ENCODE data around the gene PLPP2. TPM values are rescaled to one million over a fixed set of nuclear protein-coding genes. Genes with fewer than 3 reads are reported as not detected.

PLPP2 gene
- total RNA-seq, 2 experiments from 2014 or later, result 0.37 to 0.42 TPM

GRCh38 chr19:296476-297225 lies 5.4 kb upstream of the PLPP2 start:
- POLR2A ChIA-PET, result no interaction called here
- CTCF ChIA-PET, result interaction anchor here (0.5 to 1.6 kb wide), 4 partner anchors 11 to 74 kb away, joined by 3 to 5 read pairs (median 3); no protein-coding TSS in a partner anchor
- DNase-seq, result no peak
- Mint-ChIP-seq H3K27ac (no peak overlapping the region), H3K4me3 (no peak overlapping the region), H3K27me3 (peaks cover 26% of the 10 kb centered on the region), H3K36me3 (ENCODE audit: low read depth) (no peaks in the 10 kb centered on the region), H3K9me3 (ENCODE audit: low read depth) (no peaks in the 10 kb centered on the region), H3K4me1 (peaks cover 3% of the 10 kb centered on the region)
- no peak for ATAC-seq
- intact Hi-C loops (cut with DNase I, micrococcal nuclease), result no loop called here

DNA sequence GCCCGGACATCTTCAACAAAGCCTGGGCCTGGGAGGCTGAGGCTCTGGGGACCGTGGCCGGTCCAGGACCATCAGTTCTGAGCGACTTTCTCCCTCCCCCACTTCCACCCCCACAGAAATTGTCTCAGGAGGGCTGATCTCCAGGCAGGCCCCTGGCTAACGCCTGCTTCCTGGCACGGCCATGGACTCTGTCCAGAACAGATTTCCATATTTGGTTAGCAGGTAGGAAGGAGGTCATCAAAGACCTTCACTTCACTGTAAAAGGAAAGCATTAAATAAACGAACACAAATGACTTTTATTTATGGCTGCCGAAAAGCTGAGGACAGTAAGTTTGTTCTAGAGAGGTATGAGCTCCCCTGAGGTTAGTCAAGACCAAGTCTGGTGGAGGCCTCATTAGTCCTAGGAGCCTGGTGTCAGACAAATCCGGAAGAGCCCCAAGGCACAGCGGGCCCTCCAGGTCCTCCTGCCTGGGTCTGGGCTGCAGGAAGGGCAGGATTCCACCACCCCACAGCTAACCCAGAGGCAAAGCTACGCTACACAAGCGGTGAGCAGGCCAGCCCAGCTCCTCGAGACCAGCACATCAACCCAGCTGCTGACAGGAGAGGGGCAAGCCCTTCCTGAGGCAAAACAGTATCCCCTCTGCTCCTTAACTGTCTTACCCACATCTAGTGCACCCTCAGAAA lies 4.6 kb upstream of the PLPP2 start:
- CTCF ChIA-PET, result interaction anchor here (0.5 to 1.6 kb wide), 4 partner anchors 10 to 75 kb away, joined by 3 to 5 read pairs (median 3); no protein-coding TSS in a partner anchor
- Mint-ChIP-seq H3K27ac (no peak overlapping the region), H3K9me3 (ENCODE audit: low read depth) (no peaks in the 10 kb centered on the region), H3K36me3 (ENCODE audit: low read depth) (no peaks in the 10 kb centered on the region), H3K27me3 (peaks cover 26% of the 10 kb centered on the region), H3K4me3 (no peak overlapping the region), H3K4me1 (peaks cover 3% of the 10 kb centered on the region)
- intact Hi-C loops (cut with DNase I, micrococcal nuclease), result no loop called here
- DNase-seq (no peak), ATAC-seq (no peak)
- POLR2A ChIA-PET, result no interaction called here

DNA sequence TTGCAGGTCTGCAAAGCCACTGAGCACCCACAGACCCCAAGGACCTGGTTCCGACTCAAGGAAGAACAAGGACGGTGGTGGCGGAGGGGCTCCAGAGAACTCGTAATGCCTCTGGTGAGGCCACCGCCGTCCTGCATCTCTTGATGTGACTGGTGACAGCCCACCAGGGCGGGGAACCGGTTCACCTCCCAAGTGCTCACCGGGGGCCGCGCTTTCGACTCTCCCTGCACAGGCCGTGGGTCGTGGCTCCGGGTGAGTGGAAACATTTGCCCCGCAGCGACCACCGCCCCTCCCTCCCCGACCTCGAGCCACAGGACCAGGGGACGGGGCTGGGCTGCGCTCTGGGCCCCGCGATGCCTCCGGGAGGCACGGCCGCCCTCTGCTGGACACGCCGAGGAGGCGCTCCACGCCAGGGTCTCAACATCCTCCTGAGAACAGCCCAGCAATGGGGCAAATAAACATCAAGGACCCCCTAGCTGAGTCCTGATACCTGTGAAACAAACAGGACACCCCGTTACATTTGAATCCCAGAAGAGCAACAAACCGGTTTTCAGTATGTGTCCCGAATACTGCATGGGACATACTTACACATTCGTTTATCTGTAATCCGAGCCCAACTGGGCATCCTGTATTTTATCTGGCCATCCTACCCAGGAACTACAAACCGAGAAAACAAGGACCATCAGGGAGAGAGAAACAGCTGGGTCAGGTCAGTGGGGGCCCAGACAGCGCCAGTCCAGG lies 3.9 kb upstream of the PLPP2 start:
- intact Hi-C loops (cut with DNase I, micrococcal nuclease), result no loop called here

DNA sequence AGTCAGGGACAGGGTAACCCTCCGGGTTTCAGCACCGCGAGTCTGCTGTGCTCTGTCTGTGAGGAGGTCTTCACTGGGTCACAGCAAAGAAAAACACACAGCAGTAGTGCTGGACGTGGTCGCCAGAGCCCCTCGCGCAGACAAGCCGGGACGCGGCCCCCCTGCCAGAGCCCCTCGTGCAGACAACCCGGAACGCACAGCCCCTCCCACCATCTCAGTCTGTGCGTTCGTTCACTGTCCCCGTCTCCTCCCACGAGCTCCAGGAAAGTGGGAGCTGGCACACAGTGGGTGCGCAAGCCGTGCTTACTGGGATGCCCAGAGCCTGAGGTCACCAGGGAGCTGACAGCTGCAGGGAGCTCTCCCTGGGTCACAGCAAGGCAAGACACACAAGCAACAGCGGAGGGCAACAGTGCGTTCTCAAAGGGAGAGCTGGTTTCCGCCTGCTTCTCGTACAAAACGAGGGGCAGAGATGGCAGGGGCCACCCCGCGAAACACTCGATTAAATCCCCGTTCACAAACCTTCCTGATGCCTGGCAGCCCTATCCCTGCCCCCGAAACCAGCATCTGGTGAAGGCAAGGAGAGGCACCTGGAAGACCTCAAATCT lies 3.2 kb upstream of the PLPP2 start:
- H3K9me3 Mint-ChIP-seq (ENCODE audit: low read depth), result no peaks in the 10 kb centered on the region
- DNase-seq, result no peak

More for the DNA sequence above, 3.9 kb upstream of the PLPP2 start:
- Mint-ChIP-seq H3K9me3 (ENCODE audit: low read depth) (no peaks in the 10 kb centered on the region), H3K4me3 (no peak overlapping the region), H3K4me1 (peaks cover 7% of the 10 kb centered on the region), H3K27ac (no peak overlapping the region), H3K27me3 (peaks cover 29% of the 10 kb centered on the region), H3K36me3 (ENCODE audit: low read depth) (no peaks in the 10 kb centered on the region)
- DNase-seq, result peak; percentile 71
- POLR2A ChIA-PET, result no interaction called here
- CTCF ChIA-PET, result interaction anchor here (0.6 to 1.6 kb wide), 5 partner anchors 12 to 76 kb away, joined by 3 to 4 read pairs (median 3); no protein-coding TSS in a partner anchor
- ATAC-seq, result peak; percentile 82

DNA sequence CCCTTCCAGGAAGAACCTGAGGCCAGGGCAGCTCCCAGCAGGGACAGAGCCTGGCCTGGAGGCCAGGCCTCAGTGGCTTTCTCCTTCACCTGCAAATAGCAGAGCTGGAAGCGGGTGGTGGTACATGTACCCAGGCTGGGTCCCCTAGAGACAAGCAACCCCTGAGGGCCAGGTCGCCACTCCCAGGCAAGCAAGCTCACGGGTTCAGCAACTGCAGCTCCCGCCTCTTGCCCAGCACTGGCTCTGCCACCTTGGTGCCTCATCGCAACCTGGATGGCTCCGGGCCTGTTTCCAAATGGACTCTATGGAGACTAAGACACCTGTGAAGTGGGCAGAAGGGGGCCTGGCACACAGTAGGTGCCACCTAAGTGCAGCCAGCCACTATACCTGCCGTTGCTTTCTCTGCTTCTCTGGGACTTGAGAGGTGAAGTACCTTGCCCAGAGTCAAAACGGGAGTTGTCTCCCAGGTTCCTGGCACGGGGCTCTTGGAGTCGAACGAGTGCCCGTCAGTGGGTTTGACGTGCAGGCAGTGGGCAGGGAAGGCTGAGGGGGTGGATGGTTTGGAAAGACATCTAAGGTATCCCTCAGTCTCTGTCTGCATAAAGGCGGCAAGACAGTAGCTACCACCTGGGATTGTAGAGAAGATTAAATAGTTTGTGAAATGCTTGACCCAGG lies 2.4 kb upstream of the PLPP2 start:
- H3K36me3 Mint-ChIP-seq (ENCODE audit: low read depth), result no peaks in the 10 kb centered on the region
- H3K27ac Mint-ChIP-seq, result no peak overlapping the region
- H3K9me3 Mint-ChIP-seq (ENCODE audit: low read depth), result no peaks in the 10 kb centered on the region
- CTCF ChIA-PET, result no interaction called here
- ATAC-seq (no peak), DNase-seq (no peak)
- peaks cover 9% of the 10 kb centered on the region for H3K4me1 Mint-ChIP-seq
- intact Hi-C loops (cut with DNase I, micrococcal nuclease), result no loop called here
- peaks cover 40% of the 10 kb centered on the region for H3K27me3 Mint-ChIP-seq
- POLR2A ChIA-PET, result interaction anchor here (0.9 kb wide), 1 partner anchor 238 kb away, joined by 4 read pairs; the partner anchor contains the start of gene CDC34
- no peak overlapping the region for H3K4me3 Mint-ChIP-seq

More for the DNA sequence above, 3.2 kb upstream of the PLPP2 start:
- CTCF ChIA-PET, result interaction anchor here (0.6 to 0.9 kb wide), 2 partner anchors 28 to 34 kb away, joined by 3 to 4 read pairs; no protein-coding TSS in a partner anchor
- Mint-ChIP-seq H3K27ac (no peak overlapping the region), H3K4me3 (no peak overlapping the region), H3K4me1 (peaks cover 9% of the 10 kb centered on the region), H3K27me3 (peaks cover 34% of the 10 kb centered on the region), H3K36me3 (ENCODE audit: low read depth) (no peaks in the 10 kb centered on the region)
- POLR2A ChIA-PET, result no interaction called here
- intact Hi-C loops (cut with DNase I, micrococcal nuclease), result no loop called here
- ATAC-seq, result no peak

DNA sequence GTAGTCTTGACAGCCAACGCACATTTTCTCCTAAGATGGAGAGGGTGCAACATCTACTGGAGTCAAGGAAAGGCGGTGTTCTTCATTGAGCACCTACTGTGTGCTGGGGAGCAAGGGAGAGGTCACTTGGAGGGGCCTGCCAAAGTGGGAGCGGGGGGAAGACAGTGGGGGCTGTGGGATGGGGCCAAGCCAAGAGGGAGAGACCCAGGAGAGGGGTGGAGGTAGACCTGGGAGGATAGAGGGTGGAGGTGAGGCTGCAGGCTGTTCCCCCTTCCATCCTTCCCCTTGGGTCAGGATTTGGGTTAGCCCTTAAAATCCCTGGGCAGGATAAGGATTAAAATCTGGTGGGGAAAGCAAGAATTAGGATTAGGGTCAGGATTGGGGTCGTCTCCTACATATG lies 1.7 kb upstream of the PLPP2 start:
- Mint-ChIP-seq H3K4me3 (no peak overlapping the region), H3K36me3 (ENCODE audit: low read depth) (no peaks in the 10 kb centered on the region), H3K4me1 (peaks cover 9% of the 10 kb centered on the region), H3K27ac (no peak overlapping the region), H3K27me3 (peaks cover 44% of the 10 kb centered on the region), H3K9me3 (ENCODE audit: low read depth) (no peaks in the 10 kb centered on the region)
- no peak for DNase-seq
- ATAC-seq, result no peak
- intact Hi-C loops (cut with DNase I, micrococcal nuclease), result no loop called here
- ChIA-PET CTCF (interaction anchor here (0.5 kb wide), 1 partner anchor 52 kb away, joined by 3 read pairs; no protein-coding TSS in a partner anchor), POLR2A (interaction anchor here (0.9 kb wide), 1 partner anchor 238 kb away, joined by 4 read pairs; the partner anchor contains the start of gene CDC34)

DNA sequence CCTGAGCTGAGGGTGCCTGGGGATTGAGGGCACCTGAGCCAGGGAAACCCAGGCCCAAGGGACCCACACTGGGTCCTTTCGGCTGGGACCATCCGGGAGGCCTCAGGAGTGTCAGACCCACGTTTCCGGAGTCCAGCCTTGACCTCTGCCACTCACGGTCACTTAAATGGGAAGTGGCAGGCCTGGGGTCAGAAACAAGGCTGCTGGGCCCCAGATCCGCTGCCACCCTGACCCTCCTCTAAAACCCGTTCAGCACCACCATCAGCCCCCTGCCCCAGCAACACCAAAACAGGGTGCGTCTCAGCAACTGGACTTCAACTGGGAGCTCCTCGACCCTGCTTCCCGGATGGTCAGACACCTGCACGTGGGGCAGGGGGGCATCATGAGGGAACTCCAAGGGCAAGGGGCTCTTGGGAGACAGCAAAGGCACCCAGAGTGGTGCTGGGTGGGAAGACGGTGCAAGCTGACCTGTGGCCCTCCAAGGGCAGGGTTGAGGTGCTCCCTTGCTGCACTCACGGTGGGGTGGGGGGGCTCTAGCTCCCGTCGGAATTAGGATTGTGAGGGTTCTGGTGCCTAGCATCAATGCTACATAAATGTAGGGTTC lies 1.2 kb upstream of the PLPP2 start:
- Mint-ChIP-seq H3K36me3 (ENCODE audit: low read depth) (no peaks in the 10 kb centered on the region), H3K27ac (no peak overlapping the region), H3K4me1 (peaks cover 9% of the 10 kb centered on the region), H3K27me3 (peaks cover 44% of the 10 kb centered on the region), H3K9me3 (ENCODE audit: low read depth) (no peaks in the 10 kb centered on the region), H3K4me3 (no peak overlapping the region)
- intact Hi-C loops (cut with DNase I, micrococcal nuclease), result no loop called here
- CTCF ChIA-PET, result interaction anchor here (0.5 kb wide), 1 partner anchor 53 kb away, joined by 3 read pairs; no protein-coding TSS in a partner anchor
- DNase-seq (no peak), ATAC-seq (no peak)
- POLR2A ChIA-PET, result no interaction called here

DNA sequence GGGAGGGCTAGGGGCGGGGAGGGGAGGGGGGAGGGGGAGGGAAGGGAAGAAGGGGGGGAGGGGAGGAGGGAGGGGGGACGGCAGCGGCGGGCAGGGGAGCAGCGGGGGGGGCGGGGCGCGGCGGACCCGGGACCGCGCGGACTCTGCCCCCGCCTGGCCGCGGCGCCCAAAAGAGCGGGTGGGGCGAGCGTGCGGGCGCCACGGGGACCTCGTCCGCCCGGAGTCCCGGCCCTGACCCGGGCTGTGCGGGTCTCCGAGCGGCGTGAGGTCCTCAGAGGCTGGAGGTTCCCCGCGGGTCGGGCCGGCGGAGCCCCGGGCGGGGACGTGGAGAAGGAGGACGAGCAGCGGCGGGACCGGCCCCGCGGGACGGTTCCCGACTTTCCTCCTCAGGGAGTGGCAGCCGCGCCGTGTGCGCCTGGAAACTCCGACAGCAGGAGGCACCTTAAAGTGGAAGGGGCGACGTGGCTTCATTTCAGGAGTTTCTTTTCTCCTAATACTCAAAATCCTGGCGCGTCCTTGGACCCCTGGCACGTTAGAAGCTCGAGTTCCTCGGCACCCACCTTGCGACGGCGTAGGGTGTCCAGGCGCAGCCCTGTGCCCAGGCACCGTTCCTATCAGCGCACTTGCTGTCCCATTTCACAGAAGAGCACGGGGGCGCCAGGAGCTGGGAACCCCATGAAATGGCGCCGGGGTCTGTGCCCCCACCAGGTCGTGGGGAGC lies 518 bp upstream of the PLPP2 start:
- H3K4me1 Mint-ChIP-seq, result peaks cover 9% of the 10 kb centered on the region
- intact Hi-C loops (cut with DNase I, micrococcal nuclease), result no loop called here
- CTCF ChIA-PET, result no interaction called here

GRCh38 chr19:290372-291005 lies 714 bp downstream of the PLPP2 start:
- ChIA-PET POLR2A (no interaction called here), CTCF (no interaction called here)
- DNase-seq (peak; percentile 52), ATAC-seq (peak; percentile 28)
- H3K27me3 Mint-ChIP-seq, result peaks cover 41% of the 10 kb centered on the region
- H3K36me3 Mint-ChIP-seq (ENCODE audit: low read depth), result no peaks in the 10 kb centered on the region
- no peak overlapping the region for H3K4me3 Mint-ChIP-seq
- no peaks in the 10 kb centered on the region for H3K9me3 Mint-ChIP-seq (ENCODE audit: low read depth)
- H3K27ac Mint-ChIP-seq, result no peak overlapping the region
- intact Hi-C loops (cut with DNase I, micrococcal nuclease), result no loop called here
- H3K4me1 Mint-ChIP-seq, result peaks cover 9% of the 10 kb centered on the region

More for the DNA sequence above, 518 bp upstream of the PLPP2 start:
- ATAC-seq (no peak), DNase-seq (no peak)
- H3K27me3 Mint-ChIP-seq, result peaks cover 44% of the 10 kb centered on the region
- POLR2A ChIA-PET, result no interaction called here
- H3K9me3 Mint-ChIP-seq (ENCODE audit: low read depth), result no peaks in the 10 kb centered on the region
- no peak overlapping the region for H3K27ac Mint-ChIP-seq
- H3K36me3 Mint-ChIP-seq (ENCODE audit: low read depth), result no peaks in the 10 kb centered on the region
- no peak overlapping the region for H3K4me3 Mint-ChIP-seq

Measured in activated CD4-positive, alpha-beta T cell treated with anti-CD3 and anti-CD28 coated beads for 36 hours (primary cell).